Measurements from ENCODE around the gene CORO2B. TPM values are rescaled to one million over a fixed set of nuclear protein-coding genes. Genes with fewer than 3 reads are reported as not detected.

The CORO2B gene
- polyA plus RNA-seq, 2 donors: 0.24 to 0.35 TPM

- 53 to 56% methylated on average over 15 of the region's 15 CpGs for WGBS, 2 donors
These were observed 152.4 kb downstream of the CORO2B start for GRCh38 chr15:68730976-68731897.

GRCh38 chr15:68732451-68732850, 153.7 kb downstream of the CORO2B start:
- no peaks in the 10 kb centered on the region for H3K36me3 ChIP-seq (ENCODE audit: control insufficient read depth in 2 of 2, insufficient read depth in 2 of 2, low read length in 1 of 2)

More at GRCh38 chr15:68730976-68731897, 152.4 kb downstream of the CORO2B start:
- no peak overlapping the region for H3K27ac ChIP-seq (ENCODE audit: low read depth in 2 of 2, low read length in 1 of 2)
- no peaks in the 10 kb centered on the region for H3K36me3 ChIP-seq (ENCODE audit: control insufficient read depth in 2 of 2, insufficient read depth in 2 of 2, low read length in 1 of 2)
- no peaks in the 10 kb centered on the region for H3K9me3 ChIP-seq (ENCODE audit: control insufficient read depth in 2 of 2, insufficient read depth in 1 of 2, low read depth in 1 of 2, low read length in 1 of 2)
- no peaks in the 10 kb centered on the region for H3K27me3 ChIP-seq (ENCODE audit: control insufficient read depth in 1 of 2, insufficient read depth in 2 of 2, low read length in 2 of 2)
- H3K4me3 ChIP-seq (ENCODE audit: low read depth in 1 of 2, low read length in 2 of 2): no peak overlapping the region
- peaks cover 0 to 3% of the 10 kb centered on the region in 2 donors for H3K4me1 ChIP-seq (ENCODE audit: control insufficient read depth in 2 of 2, insufficient read depth in 2 of 2, low read length in 1 of 2)

GRCh38 chr15:68733666-68734065, 154.9 kb downstream of the CORO2B start:
- Histone ChIP-seq H3K9me3 (ENCODE audit: control insufficient read depth in 2 of 2, insufficient read depth in 1 of 2, low read depth in 1 of 2, low read length in 1 of 2) (no peaks in the 10 kb centered on the region), H3K27me3 (ENCODE audit: control insufficient read depth in 1 of 2, insufficient read depth in 2 of 2, low read length in 2 of 2) (no peaks in the 10 kb centered on the region), H3K4me3 (ENCODE audit: low read depth in 1 of 2, low read length in 2 of 2) (no peak overlapping the region), H3K36me3 (ENCODE audit: control insufficient read depth in 2 of 2, insufficient read depth in 2 of 2, low read length in 1 of 2) (no peaks in the 10 kb centered on the region), H3K27ac (ENCODE audit: low read depth in 2 of 2, low read length in 1 of 2) (no peak overlapping the region), H3K4me1 (ENCODE audit: control insufficient read depth in 2 of 2, insufficient read depth in 2 of 2, low read length in 1 of 2) (peaks cover 0 to 3% of the 10 kb centered on the region in 2 donors)
- WGBS, 2 donors: 34 to 42% methylated on average over 6 of the region's 6 CpGs

More at GRCh38 chr15:68732451-68732850, 153.7 kb downstream of the CORO2B start:
- Histone ChIP-seq H3K27me3 (ENCODE audit: control insufficient read depth in 1 of 2, insufficient read depth in 2 of 2, low read length in 2 of 2) (no peaks in the 10 kb centered on the region), H3K9me3 (ENCODE audit: control insufficient read depth in 2 of 2, insufficient read depth in 1 of 2, low read depth in 1 of 2, low read length in 1 of 2) (no peaks in the 10 kb centered on the region), H3K4me3 (ENCODE audit: low read depth in 1 of 2, low read length in 2 of 2) (no peak overlapping the region), H3K27ac (ENCODE audit: low read depth in 2 of 2, low read length in 1 of 2) (no peak overlapping the region), H3K4me1 (ENCODE audit: control insufficient read depth in 2 of 2, insufficient read depth in 2 of 2, low read length in 1 of 2) (peaks cover 0 to 3% of the 10 kb centered on the region in 2 donors)
- 94 to 97% methylated on average over 2 of the region's 2 CpGs for WGBS, 2 donors

- no peaks in the 10 kb centered on the region for H3K27me3 ChIP-seq (ENCODE audit: control insufficient read depth in 1 of 2, insufficient read depth in 2 of 2, low read length in 2 of 2)
- no peaks in the 10 kb centered on the region for H3K9me3 ChIP-seq (ENCODE audit: control insufficient read depth in 2 of 2, insufficient read depth in 1 of 2, low read depth in 1 of 2, low read length in 1 of 2)
- H3K36me3 ChIP-seq (ENCODE audit: control insufficient read depth in 2 of 2, insufficient read depth in 2 of 2, low read length in 1 of 2): no peaks in the 10 kb centered on the region
- H3K4me3 ChIP-seq (ENCODE audit: low read depth in 1 of 2, low read length in 2 of 2): no peak overlapping the region
- peaks cover 0 to 3% of the 10 kb centered on the region in 2 donors for H3K4me1 ChIP-seq (ENCODE audit: control insufficient read depth in 2 of 2, insufficient read depth in 2 of 2, low read length in 1 of 2)
- H3K27ac ChIP-seq (ENCODE audit: low read depth in 2 of 2, low read length in 1 of 2): no peak overlapping the region
These were observed 155.6 kb downstream of the CORO2B start for GRCh38 chr15:68734352-68734751.

- H3K4me3 ChIP-seq (ENCODE audit: low read depth in 1 of 2, low read length in 2 of 2): no peak overlapping the region
- H3K9me3 ChIP-seq (ENCODE audit: control insufficient read depth in 2 of 2, insufficient read depth in 1 of 2, low read depth in 1 of 2, low read length in 1 of 2): no peaks in the 10 kb centered on the region
- H3K36me3 ChIP-seq (ENCODE audit: control insufficient read depth in 2 of 2, insufficient read depth in 2 of 2, low read length in 1 of 2): no peaks in the 10 kb centered on the region
- H3K27ac ChIP-seq (ENCODE audit: low read depth in 2 of 2, low read length in 1 of 2): no peak overlapping the region
- peaks cover 0 to 3% of the 10 kb centered on the region in 2 donors for H3K4me1 ChIP-seq (ENCODE audit: control insufficient read depth in 2 of 2, insufficient read depth in 2 of 2, low read length in 1 of 2)
- H3K27me3 ChIP-seq (ENCODE audit: control insufficient read depth in 1 of 2, insufficient read depth in 2 of 2, low read length in 2 of 2): no peaks in the 10 kb centered on the region
These were observed 156.1 kb downstream of the CORO2B start for GRCh38 chr15:68734881-68735280.

- peaks cover 0 to 2% of the 10 kb centered on the region in 2 donors for H3K4me1 ChIP-seq (ENCODE audit: control insufficient read depth in 2 of 2, insufficient read depth in 2 of 2, low read length in 1 of 2)
- H3K4me3 ChIP-seq (ENCODE audit: low read depth in 1 of 2, low read length in 2 of 2): no peak overlapping the region
- H3K36me3 ChIP-seq (ENCODE audit: control insufficient read depth in 2 of 2, insufficient read depth in 2 of 2, low read length in 1 of 2): no peaks in the 10 kb centered on the region
- no peak overlapping the region for H3K27ac ChIP-seq (ENCODE audit: low read depth in 2 of 2, low read length in 1 of 2)
- no peaks in the 10 kb centered on the region for H3K9me3 ChIP-seq (ENCODE audit: control insufficient read depth in 2 of 2, insufficient read depth in 1 of 2, low read depth in 1 of 2, low read length in 1 of 2)
- H3K27me3 ChIP-seq (ENCODE audit: control insufficient read depth in 1 of 2, insufficient read depth in 2 of 2, low read length in 2 of 2): no peaks in the 10 kb centered on the region
These were observed 156.8 kb downstream of the CORO2B start for GRCh38 chr15:68735610-68736009.

- no peaks in the 10 kb centered on the region for H3K9me3 ChIP-seq (ENCODE audit: control insufficient read depth in 2 of 2, insufficient read depth in 1 of 2, low read depth in 1 of 2, low read length in 1 of 2)
- no peak overlapping the region for H3K27ac ChIP-seq (ENCODE audit: low read depth in 2 of 2, low read length in 1 of 2)
- no peaks in the 10 kb centered on the region for H3K27me3 ChIP-seq (ENCODE audit: control insufficient read depth in 1 of 2, insufficient read depth in 2 of 2, low read length in 2 of 2)
- no peaks in the 10 kb centered on the region for H3K4me1 ChIP-seq (ENCODE audit: control insufficient read depth in 2 of 2, insufficient read depth in 2 of 2, low read length in 1 of 2)
- WGBS, 2 donors: 74 to 75% methylated on average over 6 of the region's 6 CpGs
- no peaks in the 10 kb centered on the region for H3K36me3 ChIP-seq (ENCODE audit: control insufficient read depth in 2 of 2, insufficient read depth in 2 of 2, low read length in 1 of 2)
- H3K4me3 ChIP-seq (ENCODE audit: low read depth in 1 of 2, low read length in 2 of 2): no peak overlapping the region
These were observed 160.7 kb downstream of the CORO2B start for GRCh38 chr15:68739390-68740080.

GRCh38 chr15:68743256-68743655, 164.5 kb downstream of the CORO2B start:
- Histone ChIP-seq H3K9me3 (ENCODE audit: control insufficient read depth in 2 of 2, insufficient read depth in 1 of 2, low read depth in 1 of 2, low read length in 1 of 2) (no peaks in the 10 kb centered on the region), H3K36me3 (ENCODE audit: control insufficient read depth in 2 of 2, insufficient read depth in 2 of 2, low read length in 1 of 2) (no peaks in the 10 kb centered on the region), H3K4me1 (ENCODE audit: control insufficient read depth in 2 of 2, insufficient read depth in 2 of 2, low read length in 1 of 2) (no peaks in the 10 kb centered on the region), H3K27ac (ENCODE audit: low read depth in 2 of 2, low read length in 1 of 2) (no peak overlapping the region), H3K27me3 (ENCODE audit: control insufficient read depth in 1 of 2, insufficient read depth in 2 of 2, low read length in 2 of 2) (no peaks in the 10 kb centered on the region), H3K4me3 (ENCODE audit: low read depth in 1 of 2, low read length in 2 of 2) (no peak overlapping the region)
- WGBS, 2 donors: 93 to 94% methylated on average over 3 of the region's 3 CpGs

GRCh38 chr15:68749365-68749764, 170.6 kb downstream of the CORO2B start:
- 84 to 92% methylated on average over 7 of the region's 7 CpGs for WGBS, 2 donors

More at GRCh38 chr15:68749365-68749764, 170.6 kb downstream of the CORO2B start:
- H3K27ac ChIP-seq (ENCODE audit: low read depth in 2 of 2, low read length in 1 of 2): no peak overlapping the region
- H3K36me3 ChIP-seq (ENCODE audit: control insufficient read depth in 2 of 2, insufficient read depth in 2 of 2, low read length in 1 of 2): no peaks in the 10 kb centered on the region
- no peaks in the 10 kb centered on the region for H3K9me3 ChIP-seq (ENCODE audit: control insufficient read depth in 2 of 2, insufficient read depth in 1 of 2, low read depth in 1 of 2, low read length in 1 of 2)
- no peaks in the 10 kb centered on the region for H3K27me3 ChIP-seq (ENCODE audit: control insufficient read depth in 1 of 2, insufficient read depth in 2 of 2, low read length in 2 of 2)
- H3K4me3 ChIP-seq (ENCODE audit: low read depth in 1 of 2, low read length in 2 of 2): no peak overlapping the region
- H3K4me1 ChIP-seq (ENCODE audit: control insufficient read depth in 2 of 2, insufficient read depth in 2 of 2, low read length in 1 of 2): no peaks in the 10 kb centered on the region

Data from esophagus (tissue), 2 donors.